Suprapubic skin (tissue), 4 donors: ENCODE data around the gene TMPRSS4. TPM values are rescaled to one million over a fixed set of nuclear protein-coding genes. Genes with fewer than 3 reads are reported as not detected.

Experiments
- DNase-seq, 2 donors: peaks; one replicate each; pipeline ENCODE4 v3.0.0-alpha.2; 2019; ENCODE audit warnings: low spot score in 2 of 2
- H3K27ac ChIP-seq: fragments of 200-600 bp; sonication (generic); one replicate; pipeline ENCODE4 v1.5.1; 2019
- H3K27me3 ChIP-seq: fragments of 200-600 bp; sonication (generic); one replicate; pipeline ENCODE4 v1.5.1; 2019
- H3K36me3 ChIP-seq: fragments of 200-600 bp; sonication (generic); one replicate; pipeline ENCODE4 v1.5.1; 2019
- H3K4me1 ChIP-seq: fragments of 200-600 bp; sonication (generic); one replicate; pipeline ENCODE4 v1.5.1; 2019
- H3K4me3 ChIP-seq: fragments of 200-600 bp; sonication (generic); one replicate; pipeline ENCODE4 v1.5.1; 2019; ENCODE audit warnings: mild to moderate bottlenecking
- H3K9me3 ChIP-seq: fragments of 200-600 bp; sonication (generic); one replicate; pipeline ENCODE4 v1.5.1; 2019
- EP300 ChIP-seq: sonication (generic); formaldehyde crosslinking; IDR thresholded peaks from one replicate; pipeline ENCODE4 v1.6.1; 2017; ENCODE audit warnings: antibody characterized with exemption
- POLR2A ChIP-seq, 2 donors: fragments of 450-650 bp; IDR thresholded peaks; one replicate each; pipeline ENCODE4 v1.6.1; 2017; ENCODE audit warnings: antibody characterized with exemption in 2 of 2, mild to moderate bottlenecking in 2 of 2, moderate library complexity in 2 of 2
- POLR2AphosphoS5 ChIP-seq, 3 donors: sonication (generic); formaldehyde crosslinking; IDR thresholded peaks; one replicate each; pipeline ENCODE4 v1.6.1; 2017; ENCODE audit warnings: antibody characterized with exemption in 3 of 3
- WGBS: methylation state at CpG from one replicate; pipeline ENCODE4 v1.1.5; 2018; 5-methylcytosine and 5-hydroxymethylcytosine counted together
- total RNA-seq, 4 donors: library from RNA; depleted of rRNA; stranded (reverse); fragments of >200 nt; gene quantifications; one replicate each; pipeline ENCODE4 v1.1.0, GENCODE V29; 2016
- TF ChIP-seq, protein P1 (sequence below), 2 donors: fragments of 200-600 bp in 1 of 2; fragments of 450-650 bp in 1 of 2; sonication (generic) in 1 of 2; IDR thresholded peaks; one replicate each; pipeline ENCODE4 v1.5.1; 2016 to 2019; ENCODE audit warnings: antibody characterized with exemption in 2 of 2, mild to moderate bottlenecking in 1 of 2, moderate library complexity in 1 of 2

The TMPRSS4 gene
- total RNA-seq, 4 donors from 2014 or later, result 1.6 to 17.0 (median 2.4) TPM

DNA sequence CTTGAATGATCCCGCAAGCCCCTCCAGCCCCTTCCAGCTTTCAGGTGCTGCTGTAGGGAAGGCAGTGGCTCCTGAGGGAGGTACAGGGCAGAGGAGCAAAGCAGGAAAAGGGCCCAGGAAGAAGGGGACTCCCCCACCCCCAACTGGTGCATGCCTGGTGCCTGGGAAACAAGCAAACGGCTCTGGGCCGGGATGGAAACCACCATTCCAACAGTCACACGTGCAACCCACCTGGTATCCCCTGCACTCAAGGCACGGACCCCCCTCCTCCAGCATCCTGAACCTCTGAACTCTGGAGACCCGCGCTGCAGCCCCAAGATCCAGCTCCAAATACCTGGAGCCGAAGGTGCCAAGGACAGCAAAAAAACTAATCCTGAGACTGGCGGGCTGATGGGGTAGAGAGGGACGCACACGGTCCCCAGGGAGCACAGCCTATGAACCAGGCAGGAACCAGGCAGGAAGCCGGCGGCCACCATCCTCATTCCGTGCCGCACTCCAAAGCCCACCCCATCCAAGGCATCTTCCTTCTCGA is 75.2 kb downstream of the TMPRSS4 start:
- peak overlapping the region; percentile 57 for H3K4me3 ChIP-seq
- H3K9me3 ChIP-seq, result no peaks in the 10 kb centered on the region
- no peak overlapping the region for H3K27ac ChIP-seq
- DNase-seq, result no peak
- peaks cover 48% of the 10 kb centered on the region for H3K27me3 ChIP-seq
- H3K36me3 ChIP-seq, result no peaks in the 10 kb centered on the region
- 10% methylated on average over 16 of the region's 16 CpGs for WGBS
- peaks cover 37% of the 10 kb centered on the region for H3K4me1 ChIP-seq
- TF ChIP-seq, protein P1, sequence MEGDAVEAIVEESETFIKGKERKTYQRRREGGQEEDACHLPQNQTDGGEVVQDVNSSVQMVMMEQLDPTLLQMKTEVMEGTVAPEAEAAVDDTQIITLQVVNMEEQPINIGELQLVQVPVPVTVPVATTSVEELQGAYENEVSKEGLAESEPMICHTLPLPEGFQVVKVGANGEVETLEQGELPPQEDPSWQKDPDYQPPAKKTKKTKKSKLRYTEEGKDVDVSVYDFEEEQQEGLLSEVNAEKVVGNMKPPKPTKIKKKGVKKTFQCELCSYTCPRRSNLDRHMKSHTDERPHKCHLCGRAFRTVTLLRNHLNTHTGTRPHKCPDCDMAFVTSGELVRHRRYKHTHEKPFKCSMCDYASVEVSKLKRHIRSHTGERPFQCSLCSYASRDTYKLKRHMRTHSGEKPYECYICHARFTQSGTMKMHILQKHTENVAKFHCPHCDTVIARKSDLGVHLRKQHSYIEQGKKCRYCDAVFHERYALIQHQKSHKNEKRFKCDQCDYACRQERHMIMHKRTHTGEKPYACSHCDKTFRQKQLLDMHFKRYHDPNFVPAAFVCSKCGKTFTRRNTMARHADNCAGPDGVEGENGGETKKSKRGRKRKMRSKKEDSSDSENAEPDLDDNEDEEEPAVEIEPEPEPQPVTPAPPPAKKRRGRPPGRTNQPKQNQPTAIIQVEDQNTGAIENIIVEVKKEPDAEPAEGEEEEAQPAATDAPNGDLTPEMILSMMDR (IDR thresholded peaks at IDR 0.05), result no peak

DNA sequence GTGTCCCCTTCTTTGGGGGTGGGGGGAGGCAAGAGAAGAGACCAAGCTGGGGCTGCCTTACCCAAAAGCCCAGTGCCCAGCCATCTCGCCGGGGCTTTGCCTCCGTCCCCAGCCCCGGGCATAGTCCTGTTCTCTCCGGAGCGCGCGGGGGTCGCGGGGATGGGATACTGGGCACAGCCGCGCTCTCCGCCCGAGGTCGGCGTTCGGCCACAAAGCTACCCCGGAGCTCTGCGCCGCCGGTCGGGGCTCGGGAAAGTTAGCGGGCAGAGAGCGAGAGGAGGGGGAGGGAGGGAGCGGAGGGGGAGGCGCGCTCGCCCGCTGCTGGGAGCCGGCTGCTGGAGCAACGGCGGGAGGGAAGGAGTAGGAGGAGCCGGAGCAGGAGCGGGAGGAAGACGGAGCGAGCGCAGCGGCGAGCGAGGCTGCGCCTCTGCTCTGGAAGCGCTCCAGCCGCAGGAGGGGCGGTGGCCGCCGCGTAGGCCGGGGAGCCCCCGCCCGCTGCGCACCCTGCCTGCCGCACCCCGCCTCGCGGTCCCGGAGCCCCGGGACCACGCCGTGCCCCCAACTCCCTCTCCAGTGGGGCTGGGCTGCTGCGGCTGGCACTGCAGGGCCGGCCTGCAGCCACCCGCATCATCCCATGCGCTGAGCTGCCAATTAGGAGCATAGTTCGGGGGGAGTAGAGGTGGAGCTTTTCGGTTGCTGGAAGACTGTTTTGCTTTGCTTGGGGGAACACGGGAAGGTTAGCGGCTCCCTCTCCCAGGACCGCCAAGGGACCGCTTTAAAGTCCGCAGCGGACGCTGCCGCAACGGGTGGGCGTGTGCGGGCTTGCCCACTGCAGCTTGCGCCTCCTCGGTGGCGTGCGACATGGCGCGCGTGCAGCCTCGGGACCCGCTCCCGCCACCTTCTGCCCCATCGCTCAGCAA is 75.9 kb downstream of the TMPRSS4 start, which contains the start of gene SCN4B:
Gene SCN4B (minus strand): TSS at position 272 of the 920 bp plus-strand sequence. CDS start 150 bp downstream, at position 122.
- under 1% methylated on average over 38 of the region's 88 CpGs for WGBS
- peaks cover 54% of the 10 kb centered on the region for H3K27me3 ChIP-seq
- no peak within 1 kb of the TSS for H3K27ac ChIP-seq
- no peaks in the 10 kb centered on the region for H3K9me3 ChIP-seq
- no peak for DNase-seq
- no peaks in the 10 kb centered on the region for H3K36me3 ChIP-seq
- TF ChIP-seq POLR2A (IDR thresholded peaks at IDR 0.05) (no peak), POLR2AphosphoS5 (IDR thresholded peaks at IDR 0.05) (no peak), EP300 (no peak)
- TF ChIP-seq, protein P1 (IDR thresholded peaks at IDR 0.05), result no peak
- peaks cover 37% of the 10 kb centered on the region for H3K4me1 ChIP-seq
- peak within 1 kb of the TSS; percentile 57 for H3K4me3 ChIP-seq

DNA sequence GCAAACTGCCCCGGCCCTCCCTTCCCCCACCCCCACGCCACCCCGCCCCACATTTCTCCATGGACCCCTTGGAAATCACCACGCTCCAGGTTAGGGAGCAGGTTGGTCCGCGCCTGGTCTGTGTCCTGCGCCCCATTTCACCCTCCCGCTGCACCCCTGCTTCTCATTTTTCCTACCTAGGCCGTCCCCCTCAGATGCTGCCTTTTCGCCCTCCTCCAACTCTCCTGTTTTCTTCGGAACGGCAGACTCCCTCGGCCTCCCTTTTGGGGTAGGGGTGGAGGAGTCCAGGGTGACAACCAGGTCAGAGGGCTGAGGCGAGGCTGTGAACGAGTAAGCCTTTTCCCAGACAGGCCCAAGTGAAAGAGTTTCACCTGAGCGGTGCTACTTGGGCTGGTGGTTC is 76.6 kb downstream of the TMPRSS4 start:
- WGBS, result 41% methylated on average over 15 of the region's 16 CpGs
- no peak for DNase-seq
- Histone ChIP-seq H3K4me3 (peak overlapping the region; percentile 57), H3K4me1 (peaks cover 37% of the 10 kb centered on the region), H3K27me3 (peaks cover 58% of the 10 kb centered on the region), H3K27ac (no peak overlapping the region), H3K36me3 (no peaks in the 10 kb centered on the region), H3K9me3 (no peaks in the 10 kb centered on the region)
- no peak for TF ChIP-seq POLR2A (IDR thresholded peaks at IDR 0.05)
- TF ChIP-seq EP300, result no peak
- TF ChIP-seq, protein P1 (IDR thresholded peaks at IDR 0.05), result no peak
- no peak for TF ChIP-seq POLR2AphosphoS5 (IDR thresholded peaks at IDR 0.05)

DNA sequence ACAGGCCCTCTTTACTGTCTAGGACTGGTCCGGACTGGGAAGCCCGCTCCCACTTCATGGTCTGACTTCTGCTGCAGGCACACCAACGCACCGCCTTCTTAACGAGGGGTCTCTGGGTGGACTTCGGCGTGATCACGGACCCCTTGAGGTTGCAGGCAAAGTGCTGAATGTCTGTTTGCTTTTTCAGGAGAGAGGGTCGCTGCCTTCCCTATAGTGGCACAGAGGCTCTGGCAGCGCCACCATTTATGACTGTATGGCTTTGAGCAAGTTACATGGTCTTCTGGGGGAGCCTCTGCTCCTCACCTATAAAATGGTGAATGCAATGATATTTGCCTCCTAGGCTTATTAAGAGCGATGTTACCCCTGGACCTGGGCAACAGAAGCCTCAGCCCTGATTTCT is 77.1 kb downstream of the TMPRSS4 start:
- H3K27me3 ChIP-seq, result peaks cover 58% of the 10 kb centered on the region
- peaks cover 37% of the 10 kb centered on the region for H3K4me1 ChIP-seq
- no peak overlapping the region for H3K27ac ChIP-seq
- WGBS, result 93% methylated on average over 9 of the region's 11 CpGs
- no peak overlapping the region for H3K4me3 ChIP-seq
- no peaks in the 10 kb centered on the region for H3K36me3 ChIP-seq
- no peaks in the 10 kb centered on the region for H3K9me3 ChIP-seq
- no peak for DNase-seq
- TF ChIP-seq POLR2AphosphoS5 (IDR thresholded peaks at IDR 0.05), result no peak

DNA sequence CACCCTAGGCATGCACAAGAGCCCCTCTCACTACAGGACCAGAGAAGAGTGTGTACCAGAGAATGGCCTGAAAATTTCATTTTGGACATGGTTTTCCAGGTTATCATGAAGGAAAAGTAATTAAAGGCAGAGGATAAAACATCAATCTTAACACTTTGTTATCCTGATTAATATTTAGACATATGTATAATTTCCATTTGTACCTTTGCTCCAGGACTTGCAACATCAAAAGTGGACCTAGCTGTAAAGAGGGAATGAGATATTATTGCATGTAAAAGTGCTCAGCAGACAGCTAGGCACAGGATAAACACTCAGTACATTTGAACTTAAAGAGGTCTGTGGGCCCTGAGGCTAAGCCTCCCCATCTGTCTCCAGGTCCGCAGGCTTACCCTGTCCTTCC is 77.8 kb downstream of the TMPRSS4 start:
- Histone ChIP-seq H3K4me3 (no peak overlapping the region), H3K27ac (no peak overlapping the region), H3K27me3 (peaks cover 62% of the 10 kb centered on the region), H3K4me1 (peaks cover 32% of the 10 kb centered on the region), H3K36me3 (no peaks in the 10 kb centered on the region), H3K9me3 (no peaks in the 10 kb centered on the region)
- no peak for TF ChIP-seq POLR2A (IDR thresholded peaks at IDR 0.05)
- no peak for TF ChIP-seq POLR2AphosphoS5 (IDR thresholded peaks at IDR 0.05)
- TF ChIP-seq EP300, result no peak
- TF ChIP-seq, protein P1 (IDR thresholded peaks at IDR 0.05), result no peak
- DNase-seq, result no peak
- WGBS, result 88% methylated on average over 1 of the region's 1 CpG
